ENCODE data around the gene VWA2.

GRCh38 chr10:114278884-114279191 lies 39.8 kb downstream of the VWA2 start:
- TF ChIP-seq, protein P1, sequence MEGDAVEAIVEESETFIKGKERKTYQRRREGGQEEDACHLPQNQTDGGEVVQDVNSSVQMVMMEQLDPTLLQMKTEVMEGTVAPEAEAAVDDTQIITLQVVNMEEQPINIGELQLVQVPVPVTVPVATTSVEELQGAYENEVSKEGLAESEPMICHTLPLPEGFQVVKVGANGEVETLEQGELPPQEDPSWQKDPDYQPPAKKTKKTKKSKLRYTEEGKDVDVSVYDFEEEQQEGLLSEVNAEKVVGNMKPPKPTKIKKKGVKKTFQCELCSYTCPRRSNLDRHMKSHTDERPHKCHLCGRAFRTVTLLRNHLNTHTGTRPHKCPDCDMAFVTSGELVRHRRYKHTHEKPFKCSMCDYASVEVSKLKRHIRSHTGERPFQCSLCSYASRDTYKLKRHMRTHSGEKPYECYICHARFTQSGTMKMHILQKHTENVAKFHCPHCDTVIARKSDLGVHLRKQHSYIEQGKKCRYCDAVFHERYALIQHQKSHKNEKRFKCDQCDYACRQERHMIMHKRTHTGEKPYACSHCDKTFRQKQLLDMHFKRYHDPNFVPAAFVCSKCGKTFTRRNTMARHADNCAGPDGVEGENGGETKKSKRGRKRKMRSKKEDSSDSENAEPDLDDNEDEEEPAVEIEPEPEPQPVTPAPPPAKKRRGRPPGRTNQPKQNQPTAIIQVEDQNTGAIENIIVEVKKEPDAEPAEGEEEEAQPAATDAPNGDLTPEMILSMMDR (IDR thresholded peaks at IDR 0.05), result no peak
- no peak for TF ChIP-seq POLR2AphosphoS5 (IDR thresholded peaks at IDR 0.05)
- TF ChIP-seq POLR2A (IDR thresholded peaks at IDR 0.05), result no peak

Data from prostate gland (tissue), 2 donors.